ENCODE measurements around the gene PDE2A.
A peak's percentile ranks its signal among the peaks of the same experiment; 100 is the strongest.

GRCh38 chr11:72573072-72573854, 101.0 kb downstream of the PDE2A start:
- TF ChIP-seq POLR2A (IDR thresholded peaks at IDR 0.05) (no peak), CTCF (IDR thresholded peaks at IDR 0.05) (peak in 5 of 7 experiments; percentile 54 to 66 (median 57))
